Measurements from ENCODE around the gene URM1.

URM1 gene

DNA sequence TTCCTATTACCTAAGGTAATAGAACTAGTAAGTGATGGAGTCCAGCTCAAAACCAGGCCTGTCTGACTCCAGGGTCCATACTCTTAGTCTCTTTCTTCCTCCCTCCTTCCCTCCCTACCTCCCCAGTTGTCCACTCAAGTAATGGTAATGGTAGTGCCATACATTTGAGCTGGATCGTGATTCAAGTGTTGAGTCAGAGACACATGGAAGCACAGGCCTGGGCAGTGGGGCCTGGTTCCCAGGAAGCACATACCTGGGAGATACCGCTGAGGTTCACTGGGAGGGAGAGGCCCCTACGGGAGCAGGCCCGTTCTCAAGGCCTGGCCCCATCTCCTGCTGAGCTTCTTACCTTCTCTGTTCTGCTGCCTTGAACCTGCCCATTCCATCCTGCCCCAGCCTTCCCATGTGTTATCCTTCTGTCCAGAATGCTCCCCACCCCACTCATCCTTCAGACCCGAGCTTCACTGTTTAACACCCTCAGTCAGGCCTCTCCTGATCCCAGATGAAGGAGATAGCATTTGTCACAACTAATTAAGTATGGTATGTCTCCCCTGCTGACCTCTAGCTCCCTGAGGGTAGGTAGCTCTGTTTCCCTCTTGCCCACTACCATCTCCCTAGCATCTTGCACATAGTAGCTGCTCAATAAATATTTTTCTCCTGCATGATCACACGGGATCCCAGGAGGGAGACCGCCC lies 13.8 kb downstream of the URM1 start:
- peaks cover 24% of the 10 kb centered on the region for H3K36me3 ChIP-seq (replicated peaks)
- H3K27ac ChIP-seq, result no peak overlapping the region
- no peak for DNase-seq
- TF ChIP-seq, protein P1, sequence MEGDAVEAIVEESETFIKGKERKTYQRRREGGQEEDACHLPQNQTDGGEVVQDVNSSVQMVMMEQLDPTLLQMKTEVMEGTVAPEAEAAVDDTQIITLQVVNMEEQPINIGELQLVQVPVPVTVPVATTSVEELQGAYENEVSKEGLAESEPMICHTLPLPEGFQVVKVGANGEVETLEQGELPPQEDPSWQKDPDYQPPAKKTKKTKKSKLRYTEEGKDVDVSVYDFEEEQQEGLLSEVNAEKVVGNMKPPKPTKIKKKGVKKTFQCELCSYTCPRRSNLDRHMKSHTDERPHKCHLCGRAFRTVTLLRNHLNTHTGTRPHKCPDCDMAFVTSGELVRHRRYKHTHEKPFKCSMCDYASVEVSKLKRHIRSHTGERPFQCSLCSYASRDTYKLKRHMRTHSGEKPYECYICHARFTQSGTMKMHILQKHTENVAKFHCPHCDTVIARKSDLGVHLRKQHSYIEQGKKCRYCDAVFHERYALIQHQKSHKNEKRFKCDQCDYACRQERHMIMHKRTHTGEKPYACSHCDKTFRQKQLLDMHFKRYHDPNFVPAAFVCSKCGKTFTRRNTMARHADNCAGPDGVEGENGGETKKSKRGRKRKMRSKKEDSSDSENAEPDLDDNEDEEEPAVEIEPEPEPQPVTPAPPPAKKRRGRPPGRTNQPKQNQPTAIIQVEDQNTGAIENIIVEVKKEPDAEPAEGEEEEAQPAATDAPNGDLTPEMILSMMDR (IDR thresholded peaks at IDR 0.05; ENCODE audit: low read depth, low read length, missing control alignments), result no peak
- no peak overlapping the region for H3K4me3 ChIP-seq (ENCODE audit: low read depth, low read length)
- H3K27me3 ChIP-seq (replicated peaks), result no peaks in the 10 kb centered on the region
- in situ Hi-C loops (cut with HindIII; ENCODE audit: low pct_ligation_motif_present, low sequenced_read_pairs), result no loop called here

DNA sequence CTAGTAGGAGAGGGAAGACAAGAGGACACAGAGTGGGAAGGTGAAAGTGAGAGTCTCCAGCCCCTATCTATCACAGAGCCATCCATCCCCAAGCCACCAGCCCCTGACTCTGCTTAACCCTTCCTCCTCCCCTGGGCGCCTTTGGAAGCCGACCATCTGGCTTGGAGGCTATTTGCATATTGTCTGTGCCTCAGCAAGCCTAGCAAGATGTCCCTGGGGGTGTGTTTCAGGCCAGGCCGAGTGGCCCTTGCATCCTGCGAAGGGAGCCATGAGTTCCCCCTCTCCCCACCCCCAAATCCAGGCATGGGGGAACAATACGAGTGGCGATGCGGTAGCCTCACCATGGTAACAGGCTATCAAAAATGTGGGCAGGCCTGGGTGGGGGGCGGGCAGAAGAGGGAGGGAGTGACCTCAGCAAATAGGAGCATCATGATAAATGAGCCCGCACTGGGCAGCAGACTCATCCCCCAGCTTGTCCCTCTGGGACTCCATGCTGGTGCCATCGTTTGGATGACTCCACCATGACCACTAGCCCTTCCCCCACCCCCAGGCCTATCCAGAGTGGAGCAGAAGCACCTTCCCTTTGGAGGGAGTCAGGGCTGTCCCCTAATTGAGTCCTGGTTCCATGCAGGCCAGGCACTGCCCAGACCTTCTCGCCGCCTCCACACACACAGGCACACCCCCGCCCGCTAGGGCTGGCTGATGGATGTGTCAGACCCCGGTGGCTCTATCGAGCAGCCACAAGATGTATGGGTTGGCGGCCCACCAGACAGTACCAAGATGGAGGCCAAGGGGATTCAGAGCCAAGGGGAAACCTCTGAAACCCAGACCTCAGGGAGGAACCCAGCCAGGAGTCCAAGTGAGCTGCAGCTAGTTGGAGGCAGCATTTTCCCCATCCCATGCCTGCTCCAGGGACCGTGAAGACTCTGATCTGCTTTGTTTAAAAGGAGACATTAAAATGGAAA lies 14.6 kb downstream of the URM1 start:
- in situ Hi-C loops (cut with HindIII; ENCODE audit: low pct_ligation_motif_present, low sequenced_read_pairs), result no loop called here
- DNase-seq, result no peak
- no peak overlapping the region for H3K4me3 ChIP-seq (ENCODE audit: low read depth, low read length)
- TF ChIP-seq, protein P1 (IDR thresholded peaks at IDR 0.05; ENCODE audit: low read depth, low read length, missing control alignments), result no peak
- no peaks in the 10 kb centered on the region for H3K27me3 ChIP-seq (replicated peaks)
- peaks cover 24% of the 10 kb centered on the region for H3K36me3 ChIP-seq (replicated peaks)
- H3K27ac ChIP-seq, result no peak overlapping the region

DNA sequence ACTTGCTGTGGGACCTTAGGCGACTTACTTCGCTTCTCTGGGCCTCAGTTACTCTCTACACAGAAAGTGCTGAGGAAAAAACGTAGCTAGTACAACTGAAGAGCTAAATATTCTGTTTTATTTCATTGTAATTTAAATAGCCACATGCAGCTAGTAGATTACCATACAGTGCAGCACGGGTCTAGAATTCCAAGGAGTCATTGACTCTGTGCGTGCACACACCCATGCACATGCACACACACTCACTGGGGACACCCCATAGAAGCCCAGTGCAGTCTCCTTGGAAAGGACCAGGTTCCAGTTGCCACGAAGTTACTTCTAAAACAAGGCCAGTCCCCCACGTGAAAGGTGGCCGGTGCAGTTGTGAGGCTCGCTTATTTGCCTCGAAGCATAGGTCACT lies 17.0 kb downstream of the URM1 start:
- Histone ChIP-seq H3K4me3 (ENCODE audit: low read depth, low read length) (no peak overlapping the region), H3K27me3 (replicated peaks) (peaks cover 13% of the 10 kb centered on the region), H3K36me3 (replicated peaks) (peaks cover 24% of the 10 kb centered on the region), H3K27ac (no peak overlapping the region)
- DNase-seq, result no peak
- in situ Hi-C loops (cut with HindIII; ENCODE audit: low pct_ligation_motif_present, low sequenced_read_pairs), result no loop called here
- TF ChIP-seq, protein P1 (IDR thresholded peaks at IDR 0.05; ENCODE audit: low read depth, low read length, missing control alignments), result no peak

DNA sequence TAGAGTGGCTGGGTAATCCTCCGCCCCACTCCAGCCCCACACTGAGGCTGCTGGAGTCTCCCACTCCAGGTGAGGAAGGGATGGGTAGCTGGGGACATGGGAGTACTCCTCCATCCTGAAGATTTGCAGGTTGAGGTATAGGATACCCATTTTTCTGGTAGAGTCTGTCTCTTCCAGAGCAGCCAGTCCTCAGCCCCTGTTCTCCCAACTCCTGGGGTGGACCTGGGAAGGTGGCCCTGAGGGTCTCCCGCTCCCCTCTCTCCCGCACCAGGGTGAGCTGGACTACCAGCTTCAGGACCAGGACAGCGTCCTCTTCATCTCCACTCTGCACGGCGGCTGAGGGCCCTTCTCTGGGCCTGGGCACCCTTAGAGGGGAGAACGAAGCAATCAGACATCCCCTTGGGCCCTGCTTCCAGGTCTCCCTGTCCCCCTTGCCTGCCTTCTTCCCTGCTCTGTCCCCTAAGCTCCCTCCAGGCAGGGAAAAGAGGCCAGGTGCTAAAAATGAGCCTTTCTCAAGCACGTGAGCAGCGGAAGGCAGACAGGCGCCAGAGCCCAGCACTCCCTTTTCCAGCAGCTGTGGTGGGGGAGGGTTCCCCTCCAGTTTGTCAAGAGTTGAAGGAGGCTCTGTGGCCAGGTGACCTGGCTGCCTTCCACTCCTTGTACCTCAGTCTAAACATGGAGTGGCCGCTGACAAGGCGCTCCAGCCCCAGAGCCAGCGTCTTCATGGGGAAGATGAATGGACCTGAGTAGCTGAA lies 18.4 kb downstream of the URM1 start:
- Histone ChIP-seq H3K27me3 (replicated peaks) (peaks cover 23% of the 10 kb centered on the region), H3K4me3 (ENCODE audit: low read depth, low read length) (no peak overlapping the region), H3K27ac (no peak overlapping the region), H3K36me3 (replicated peaks) (peaks cover 21% of the 10 kb centered on the region)
- in situ Hi-C loops (cut with HindIII; ENCODE audit: low pct_ligation_motif_present, low sequenced_read_pairs), result no loop called here
- DNase-seq, result no peak
- TF ChIP-seq, protein P1 (IDR thresholded peaks at IDR 0.05; ENCODE audit: low read depth, low read length, missing control alignments), result no peak

DNA sequence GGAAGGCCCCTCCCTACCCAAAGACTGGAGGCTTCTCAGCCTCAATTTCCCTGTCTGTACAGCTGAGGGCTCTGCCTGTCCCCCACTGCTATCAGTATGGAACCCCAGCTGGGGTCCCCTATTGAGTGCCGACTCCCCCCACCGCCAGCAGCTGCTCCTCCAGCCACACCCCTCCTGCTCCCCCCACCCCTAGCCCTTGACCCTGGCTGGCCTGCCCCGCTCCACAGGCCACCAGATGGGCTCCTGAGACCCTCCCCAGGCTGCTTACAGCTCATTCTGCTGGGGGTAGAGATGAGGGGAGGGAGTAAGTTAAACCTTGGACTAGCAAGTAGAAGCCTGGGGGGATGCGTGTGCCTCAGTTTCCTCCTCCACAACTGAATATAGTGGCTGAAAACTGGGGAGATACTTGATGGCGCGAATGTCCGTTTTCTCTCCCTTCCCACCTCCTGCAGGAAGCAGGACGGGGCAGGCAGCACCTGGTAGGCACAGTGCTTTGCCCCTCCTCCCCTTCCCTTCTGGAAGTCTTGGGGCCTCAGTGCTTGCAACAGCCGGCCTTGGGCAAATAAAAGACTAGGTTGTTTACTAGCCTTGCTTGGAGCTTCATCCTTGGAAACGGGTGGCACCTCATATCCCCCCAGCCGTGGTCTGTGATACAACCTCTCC lies 19.1 kb downstream of the URM1 start:
- TF ChIP-seq, protein P1 (IDR thresholded peaks at IDR 0.05; ENCODE audit: low read depth, low read length, missing control alignments), result no peak
- Histone ChIP-seq H3K27me3 (replicated peaks) (peaks cover 23% of the 10 kb centered on the region), H3K4me3 (ENCODE audit: low read depth, low read length) (no peak overlapping the region), H3K27ac (no peak overlapping the region), H3K36me3 (replicated peaks) (peaks cover 21% of the 10 kb centered on the region)
- DNase-seq, result no peak
- in situ Hi-C loops (cut with HindIII; ENCODE audit: low pct_ligation_motif_present, low sequenced_read_pairs), result no loop called here
